Testis (tissue), 3 donors: ENCODE data around the gene MPPED1. TPM values are rescaled to one million over a fixed set of nuclear protein-coding genes. Genes with fewer than 3 reads are reported as not detected.

Source experiments
- DNase-seq: peaks from one replicate; pipeline ENCODE4 v3.0.0-alpha.2; 2019
- H3K27ac ChIP-seq, 2 donors: fragments of 200-600 bp; sonication (generic); one replicate each; pipeline ENCODE4 v1.5.1; 2019
- H3K27me3 ChIP-seq: fragments of 200-600 bp; sonication (generic); one replicate; pipeline ENCODE4 v1.5.1; 2019
- H3K36me3 ChIP-seq: fragments of 200-600 bp; sonication (generic); one replicate; pipeline ENCODE4 v1.5.1; 2017; ENCODE audit warnings: low read depth; ENCODE audit errors: missing control alignments
- H3K4me1 ChIP-seq: fragments of 200-600 bp; sonication (generic); one replicate; pipeline ENCODE4 v1.5.1; 2019
- H3K4me3 ChIP-seq, 2 donors: fragments of 200-600 bp; sonication (generic); one replicate each; pipeline ENCODE4 v1.5.1; 2017 to 2019
- H3K9me3 ChIP-seq: fragments of 200-600 bp; sonication (generic); one replicate; pipeline ENCODE4 v1.5.1; 2017
- CTCF ChIP-seq, 3 experiments: fragments of 450-650 bp in 2 of 3; fragments of 200-600 bp in 1 of 3; sonication (generic) in 1 of 3; IDR thresholded peaks; one replicate each; pipeline ENCODE4 v1.5.1; 2016 to 2019; ENCODE audit warnings: antibody characterized with exemption in 3 of 3, mild to moderate bottlenecking in 2 of 3, moderate library complexity in 1 of 3
- POLR2A ChIP-seq: fragments of 450-650 bp; IDR thresholded peaks from one replicate; pipeline ENCODE4 v1.6.1; 2017; ENCODE audit warnings: antibody characterized with exemption, mild to moderate bottlenecking, moderate library complexity
- WGBS, 2 donors: methylation state at CpG; one replicate each; pipeline ENCODE4 v1.1.5; 2018; 5-methylcytosine and 5-hydroxymethylcytosine counted together
- intact Hi-C: fragments of 100-400 bp; cut with DNase I; formaldehyde crosslinking; loops from one replicate; pipeline ENCODE4 v1.15.1; 2023; ENCODE audit warnings: low total_unique reads
- polyA plus RNA-seq: library from polyadenylated mRNA; stranded (reverse); fragments of 350-450 nt; fragmentation: Illumina TruSeq; extraction: RNeasy Lipid Tissue Mini Kit (QIAGEN cat#74804); gene quantifications from one replicate; pipeline ENCODE4 v1.2.3, GENCODE V29; 2014; ENCODE audit warnings: low read depth, low replicate concordance; ENCODE audit not compliant: insufficient read depth
- total RNA-seq, 2 donors: library from RNA; depleted of rRNA; stranded (reverse); fragments of >200 nt; gene quantifications; one replicate each; pipeline ENCODE4 v1.2.3, GENCODE V29; 2016

Gene MPPED1
- total and polyA plus RNA-seq, 3 donors from 2014 or later, result 1.3 to 5.9 (median 4.1) TPM

- intact Hi-C loops, result no loop called here
Measured at GRCh38 chr22:43521716-43522115, 109.9 kb downstream of the MPPED1 start.

GRCh38 chr22:43526117-43526655 is 114.4 kb downstream of the MPPED1 start:
- Histone ChIP-seq H3K4me3 (no peak overlapping the region), H3K9me3 (no peaks in the 10 kb centered on the region), H3K4me1 (no peaks in the 10 kb centered on the region), H3K27ac (no peak overlapping the region), H3K27me3 (no peaks in the 10 kb centered on the region), H3K36me3 (no peaks in the 10 kb centered on the region)
- no peak for DNase-seq
- intact Hi-C loops, result no loop called here
- WGBS, 2 donors, result 84 to 90% methylated on average over 6 to 7 of the region's 7 CpGs
- TF ChIP-seq CTCF (IDR thresholded peaks at IDR 0.05) (no peak), POLR2A (no peak)

More at GRCh38 chr22:43521716-43522115, 109.9 kb downstream of the MPPED1 start:
- H3K9me3 ChIP-seq, result no peaks in the 10 kb centered on the region
- no peak overlapping the region for H3K27ac ChIP-seq
- 78 to 91% methylated on average over 6 of the region's 6 CpGs for WGBS, 2 donors
- TF ChIP-seq POLR2A (no peak), CTCF (IDR thresholded peaks at IDR 0.05) (no peak)
- H3K4me3 ChIP-seq, result no peak overlapping the region
- DNase-seq, result no peak
- H3K4me1 ChIP-seq, result no peaks in the 10 kb centered on the region
- H3K27me3 ChIP-seq, result no peaks in the 10 kb centered on the region
- no peaks in the 10 kb centered on the region for H3K36me3 ChIP-seq

GRCh38 chr22:43526946-43527345 is 115.1 kb downstream of the MPPED1 start:
- H3K36me3 ChIP-seq, result no peaks in the 10 kb centered on the region
- no peak overlapping the region for H3K27ac ChIP-seq
- no peak for DNase-seq
- no peaks in the 10 kb centered on the region for H3K4me1 ChIP-seq
- H3K4me3 ChIP-seq, result no peak overlapping the region
- TF ChIP-seq POLR2A (no peak), CTCF (IDR thresholded peaks at IDR 0.05) (no peak)
- no peaks in the 10 kb centered on the region for H3K9me3 ChIP-seq
- no peaks in the 10 kb centered on the region for H3K27me3 ChIP-seq
- intact Hi-C loops, result no loop called here
- WGBS, 2 donors, result 88 to 96% methylated on average over 3 to 5 of the region's 5 CpGs

GRCh38 chr22:43528601-43529360 is 117.0 kb downstream of the MPPED1 start:
- no peak for DNase-seq
- TF ChIP-seq POLR2A, result no peak

GRCh38 chr22:43529461-43529860 is 117.6 kb downstream of the MPPED1 start:
- no peaks in the 10 kb centered on the region for H3K9me3 ChIP-seq
- no peak for DNase-seq
- H3K27me3 ChIP-seq, result no peaks in the 10 kb centered on the region
- H3K4me1 ChIP-seq, result no peaks in the 10 kb centered on the region
- no peak overlapping the region for H3K4me3 ChIP-seq
- no peaks in the 10 kb centered on the region for H3K36me3 ChIP-seq
- no peak overlapping the region for H3K27ac ChIP-seq
- no peak for TF ChIP-seq POLR2A
- TF ChIP-seq CTCF (IDR thresholded peaks at IDR 0.05), result no peak
- intact Hi-C loops, result no loop called here
- WGBS, 2 donors, result 98 to 100% methylated on average over 1 to 2 of the region's 2 CpGs

More at GRCh38 chr22:43528601-43529360, 117.0 kb downstream of the MPPED1 start:
- H3K27ac ChIP-seq, result no peak overlapping the region
- intact Hi-C loops, result no loop called here
- H3K36me3 ChIP-seq, result no peaks in the 10 kb centered on the region
- H3K27me3 ChIP-seq, result no peaks in the 10 kb centered on the region
- no peak overlapping the region for H3K4me3 ChIP-seq
- H3K9me3 ChIP-seq, result no peaks in the 10 kb centered on the region
- 79 to 82% methylated on average over 12 of the region's 12 CpGs for WGBS, 2 donors
- no peaks in the 10 kb centered on the region for H3K4me1 ChIP-seq
